HG03460 (cell line): Measurements from ENCODE around the gene ZNF423.

Experiments used
- ATAC-seq: cut with Tn5 transposase; IDR thresholded peaks from one replicate; pipeline ENCODE4 v1.9.1; 2021; ENCODE audit not compliant: unreplicated experiment

The ZNF423 gene

GRCh38 chr16:49849754-49850108 is 6.2 kb downstream of the ZNF423 start:
- ATAC-seq: no peak

GRCh38 chr16:49849037-49849753 is 6.7 kb downstream of the ZNF423 start:
- ATAC-seq: no peak

- no peak for ATAC-seq
Measured at GRCh38 chr16:49848530-49848929, 7.4 kb downstream of the ZNF423 start.

GRCh38 chr16:49846800-49847199 is 9.1 kb downstream of the ZNF423 start:
- no peak for ATAC-seq

GRCh38 chr16:49844359-49844758 is 11.6 kb downstream of the ZNF423 start:
- ATAC-seq: no peak

GRCh38 chr16:49843758-49844157 is 12.2 kb downstream of the ZNF423 start:
- ATAC-seq: no peak

GRCh38 chr16:49842972-49843371 is 12.9 kb downstream of the ZNF423 start:
- no peak for ATAC-seq

GRCh38 chr16:49839017-49839825 is 16.7 kb downstream of the ZNF423 start:
- ATAC-seq: no peak

- ATAC-seq: no peak
Measured at GRCh38 chr16:49838441-49839016, 17.4 kb downstream of the ZNF423 start.

- no peak for ATAC-seq
Measured at GRCh38 chr16:49837688-49838410, 18.1 kb downstream of the ZNF423 start.

GRCh38 chr16:49836668-49837067 is 19.2 kb downstream of the ZNF423 start:
- ATAC-seq: no peak

- ATAC-seq: no peak
Measured at GRCh38 chr16:49836218-49836617, 19.7 kb downstream of the ZNF423 start.

- no peak for ATAC-seq
Measured at GRCh38 chr16:49835161-49835777, 20.6 kb downstream of the ZNF423 start.

- ATAC-seq: no peak
Measured at GRCh38 chr16:49834531-49835151, 21.3 kb downstream of the ZNF423 start.

- no peak for ATAC-seq
Measured at GRCh38 chr16:49833796-49834530, 21.9 kb downstream of the ZNF423 start.

- no peak for ATAC-seq
Measured at GRCh38 chr16:49833085-49833484, 22.8 kb downstream of the ZNF423 start.

GRCh38 chr16:49832177-49832576 is 23.7 kb downstream of the ZNF423 start:
- no peak for ATAC-seq

- ATAC-seq: no peak
Measured at GRCh38 chr16:49830873-49831272, 25.0 kb downstream of the ZNF423 start.

GRCh38 chr16:49828533-49829267 is 27.2 kb downstream of the ZNF423 start:
- no peak for ATAC-seq
